Tibial artery (tissue), 4 donors: Measurements from ENCODE around the gene SYNM.
"Not testable (repeated sequence)": the region's sequence is repeated elsewhere in the genome, so short reads cannot be mapped to it uniquely, and the experiment has no call there.

ENCODE experiments used
- DNase-seq, 2 donors: peaks; one replicate each; pipeline ENCODE4 v3.0.0-alpha.2; 2019
- H3K27ac ChIP-seq, 2 donors: fragments of 200-600 bp; sonication (generic) in 1 of 2; 1 replicate in 1 of 2; 2 replicates in 1 of 2; pipeline ENCODE4 v1.5.1; 2018 to 2019; ENCODE audit warnings: mild to moderate bottlenecking in 1 of 2
- H3K27me3 ChIP-seq, 2 donors: fragments of 200-600 bp; sonication (generic) in 1 of 2; one replicate each; pipeline versions ENCODE4 v1.5.1 to v1.6.0; 2016 to 2019
- H3K36me3 ChIP-seq, 3 donors: fragments of 200-600 bp; sonication (generic) in 2 of 3; one replicate each; pipeline ENCODE4 v1.5.1; 2016 to 2019; ENCODE audit warnings: mild to moderate bottlenecking in 2 of 3
- H3K4me1 ChIP-seq, 4 donors: fragments of 200-600 bp; sonication (generic) in 2 of 4; 1 replicate in 3 of 4; 2 replicates in 1 of 4; pipeline ENCODE4 v1.5.1; 2016 to 2019
- H3K4me3 ChIP-seq, 2 donors: fragments of 200-600 bp; sonication (generic) in 1 of 2; 1 replicate in 1 of 2; 2 replicates in 1 of 2; pipeline ENCODE4 v1.5.1; 2018 to 2019; ENCODE audit warnings: mild to moderate bottlenecking in 2 of 2
- H3K9me3 ChIP-seq, 3 donors: fragments of 200-600 bp; sonication (generic) in 1 of 3; one replicate each; pipeline ENCODE4 v1.5.1; 2016 to 2019
- CTCF ChIP-seq, 2 experiments: fragments of 200-600 bp in 1 of 2; fragments of 450-650 bp in 1 of 2; IDR thresholded peaks; one replicate each; pipeline ENCODE4 v1.5.1; 2017 to 2019; ENCODE audit warnings: antibody characterized with exemption in 2 of 2, mild to moderate bottlenecking in 1 of 2, moderate library complexity in 1 of 2
- intact Hi-C: fragments of 100-400 bp; cut with DNase I; formaldehyde crosslinking; loops from one replicate; pipeline ENCODE4 v1.15.0; 2023; ENCODE audit warnings: low total_unique reads

SYNM gene

GRCh38 chr15:99058421-99058870 is 46.4 kb upstream of the SYNM start:
- intact Hi-C loops: loop anchor here (5.0 kb wide), 1 partner anchor 281 kb away; no protein-coding TSS in a partner anchor

GRCh38 chr15:99059010-99059981 is 45.6 kb upstream of the SYNM start:
- peak; percentile 73 to 90 for TF ChIP-seq CTCF (IDR thresholded peaks at IDR 0.05)
- H3K4me1 ChIP-seq: peaks cover 0 to 19% (median 7%) of the 10 kb centered on the region in 4 donors
- peak overlapping the region; percentile 61 to 75 for H3K4me3 ChIP-seq
- no peaks in the 10 kb centered on the region for H3K9me3 ChIP-seq
- peak overlapping the region; percentile 92 to 93 for H3K27ac ChIP-seq
- no peaks in the 10 kb centered on the region for H3K36me3 ChIP-seq
- intact Hi-C loops: loop anchor here (5.0 kb wide), 1 partner anchor 282 kb away; no protein-coding TSS in a partner anchor
- H3K27me3 ChIP-seq: no peaks in the 10 kb centered on the region
- peak; percentile 73 to 94 for DNase-seq

More at GRCh38 chr15:99058421-99058870, 46.4 kb upstream of the SYNM start:
- TF ChIP-seq CTCF (IDR thresholded peaks at IDR 0.05): no peak
- Histone ChIP-seq H3K9me3 (no peaks in the 10 kb centered on the region), H3K27ac (peak overlapping the region; percentile 92 to 93), H3K4me3 (peak overlapping the region; percentile 61 to 75), H3K36me3 (no peaks in the 10 kb centered on the region), H3K4me1 (peaks cover 0 to 19% (median 7%) of the 10 kb centered on the region in 4 donors), H3K27me3 (no peaks in the 10 kb centered on the region)
- peak in 1 of 2 donors; percentile 30 for DNase-seq

GRCh38 chr15:99060186-99060585 is 44.7 kb upstream of the SYNM start:
- H3K9me3 ChIP-seq, DNase-seq, H3K27me3 ChIP-seq, H3K36me3 ChIP-seq, H3K4me3 ChIP-seq: not testable (repeated sequence)
- H3K27ac ChIP-seq: peak overlapping the region in 1 of 2 donors; percentile 92
- H3K4me1 ChIP-seq: peaks cover 0 to 19% (median 7%) of the 10 kb centered on the region in 4 donors
- intact Hi-C loops: loop anchor here (10.0 kb wide), 1 partner anchor 405 kb away; no protein-coding TSS in a partner anchor

GRCh38 chr15:99062226-99062625 is 42.7 kb upstream of the SYNM start:
- Histone ChIP-seq H3K4me3 (no peak overlapping the region), H3K27ac (no peak overlapping the region), H3K27me3 (no peaks in the 10 kb centered on the region), H3K4me1 (peaks cover 0 to 19% (median 7%) of the 10 kb centered on the region in 4 donors), H3K9me3 (no peaks in the 10 kb centered on the region), H3K36me3 (no peaks in the 10 kb centered on the region)
- no peak for DNase-seq
- intact Hi-C loops: loop anchor here (10.0 kb wide), 1 partner anchor 407 kb away; no protein-coding TSS in a partner anchor
- TF ChIP-seq CTCF (IDR thresholded peaks at IDR 0.05): no peak

- no peaks in the 10 kb centered on the region for H3K4me1 ChIP-seq
- no peak for TF ChIP-seq CTCF (IDR thresholded peaks at IDR 0.05)
- no peaks in the 10 kb centered on the region for H3K27me3 ChIP-seq
- H3K4me3 ChIP-seq: no peak overlapping the region
- H3K9me3 ChIP-seq: no peaks in the 10 kb centered on the region
- intact Hi-C loops: loop anchor here (10.0 kb wide), 1 partner anchor 413 kb away; no protein-coding TSS in a partner anchor
- peak in 1 of 2 donors; percentile 28 for DNase-seq
- H3K36me3 ChIP-seq: no peaks in the 10 kb centered on the region
- H3K27ac ChIP-seq: no peak overlapping the region
Observed at GRCh38 chr15:99068186-99068585, 36.7 kb upstream of the SYNM start.

- no peak for DNase-seq
- H3K36me3 ChIP-seq: no peaks in the 10 kb centered on the region
- TF ChIP-seq CTCF (IDR thresholded peaks at IDR 0.05): no peak
- H3K27ac ChIP-seq: no peak overlapping the region
- no peaks in the 10 kb centered on the region for H3K4me1 ChIP-seq
- no peaks in the 10 kb centered on the region for H3K27me3 ChIP-seq
- no peak overlapping the region for H3K4me3 ChIP-seq
- intact Hi-C loops: loop anchor here (5.0 kb wide), 1 partner anchor 543 kb away; no protein-coding TSS in a partner anchor
- no peaks in the 10 kb centered on the region for H3K9me3 ChIP-seq
Observed at GRCh38 chr15:99070208-99070607, 34.7 kb upstream of the SYNM start.
